GM12892 (cell line): Measurements from ENCODE around the gene VSTM4.

ENCODE experiments used
- POLR2A ChIP-seq: IDR thresholded peaks from 2 replicates; pipeline ENCODE4 v1.6.1; 2011; ENCODE audit warnings: low read depth, low read length, control low read depth
- POLR2AphosphoS5 ChIP-seq: IDR thresholded peaks from 2 replicates; pipeline ENCODE4 v1.6.1; 2011; ENCODE audit warnings: low read depth, low read length, control low read depth
- TAF1 ChIP-seq: IDR thresholded peaks from 2 replicates; pipeline ENCODE4 v1.6.1; 2011; ENCODE audit warnings: low read depth, mild to moderate bottlenecking, control low read depth, low read length, borderline replicate concordance

- TF ChIP-seq POLR2AphosphoS5 (no peak), TAF1 (no peak), POLR2A (no peak)
Measured at GRCh38 chr10:49040601-49041000, 74.7 kb downstream of the VSTM4 start.
